GM21515 (cell line): Measurements from ENCODE around the gene BAG1.

ENCODE experiments used
- ATAC-seq: cut with Tn5 transposase; IDR thresholded peaks from one replicate; pipeline ENCODE4 v1.9.1; 2021; ENCODE audit not compliant: unreplicated experiment

Gene BAG1

DNA sequence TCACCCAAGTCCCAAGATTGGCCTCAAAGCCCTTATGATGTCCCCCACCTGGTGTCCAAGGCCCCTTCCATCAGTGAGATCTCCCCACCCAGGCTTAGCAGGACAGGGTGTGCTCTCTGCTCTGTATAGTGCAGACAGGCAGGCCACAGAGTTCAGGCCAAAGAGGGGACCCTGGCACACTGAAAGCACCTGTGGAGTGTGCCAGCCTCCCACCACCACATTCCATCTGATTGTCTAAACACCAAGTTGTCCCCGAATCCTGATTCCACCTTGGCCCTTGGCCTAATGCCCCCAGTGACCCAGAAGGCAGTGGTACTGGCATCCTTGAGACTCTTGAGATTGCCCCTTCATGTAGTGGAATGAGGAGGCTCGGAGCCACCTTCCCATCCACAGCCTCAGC lies 19.2 kb downstream of the BAG1 start:
- ATAC-seq = no peak

DNA sequence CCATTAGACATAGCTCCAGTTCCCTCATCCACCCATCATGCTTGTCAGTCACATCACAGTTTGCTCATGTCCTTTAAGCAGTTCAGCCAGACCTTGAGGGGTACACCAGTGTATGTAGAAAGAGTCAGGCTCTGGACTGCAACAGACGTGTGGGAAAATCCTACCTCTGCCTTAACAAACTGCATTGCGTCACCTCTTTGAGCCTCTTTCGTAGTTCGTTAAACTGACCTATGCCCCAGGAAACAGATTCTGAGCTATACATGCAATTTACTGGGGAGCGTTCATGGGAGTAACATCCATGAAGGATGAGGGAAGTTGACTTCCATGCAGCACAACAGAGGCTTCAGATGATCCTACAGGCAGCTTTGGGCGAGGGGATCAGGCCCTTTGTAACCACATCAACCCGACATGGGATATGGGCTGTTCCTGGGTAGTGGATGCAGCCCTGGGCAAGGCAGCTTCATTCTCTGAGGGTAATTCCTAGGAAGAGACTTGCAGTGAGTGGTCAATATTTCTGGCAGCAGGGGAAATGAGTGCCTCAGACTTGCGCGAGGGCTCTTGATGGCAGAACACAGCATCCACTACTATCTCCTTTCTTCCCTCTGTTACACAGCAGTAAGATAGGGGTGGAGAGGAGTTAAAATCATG lies 20.2 kb downstream of the BAG1 start:
- no peak for ATAC-seq

DNA sequence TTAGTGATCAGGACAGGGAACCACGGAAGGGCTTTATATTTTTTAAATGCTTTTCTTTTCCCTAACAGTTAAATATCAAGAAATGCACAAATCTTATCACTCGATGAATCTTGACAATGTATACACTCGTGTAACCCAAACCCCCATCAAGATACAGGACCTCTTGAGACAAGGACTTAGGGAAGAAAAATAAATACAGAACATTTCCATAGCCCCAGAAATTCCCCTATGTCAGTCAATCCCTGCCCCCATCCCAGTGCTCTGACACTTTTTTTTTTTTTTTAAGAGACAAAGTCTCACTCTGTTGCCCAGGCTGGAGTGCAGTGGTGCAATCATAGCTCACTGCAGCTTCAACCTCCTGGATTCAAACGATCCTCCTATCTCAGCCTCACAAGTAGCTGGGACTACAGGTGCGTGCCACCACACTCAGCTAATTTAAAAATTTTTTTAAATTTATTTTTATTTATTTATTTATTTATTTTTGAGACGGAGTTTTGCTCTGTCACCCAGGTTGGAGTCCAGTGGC lies 21.8 kb downstream of the BAG1 start:
- no peak for ATAC-seq

DNA sequence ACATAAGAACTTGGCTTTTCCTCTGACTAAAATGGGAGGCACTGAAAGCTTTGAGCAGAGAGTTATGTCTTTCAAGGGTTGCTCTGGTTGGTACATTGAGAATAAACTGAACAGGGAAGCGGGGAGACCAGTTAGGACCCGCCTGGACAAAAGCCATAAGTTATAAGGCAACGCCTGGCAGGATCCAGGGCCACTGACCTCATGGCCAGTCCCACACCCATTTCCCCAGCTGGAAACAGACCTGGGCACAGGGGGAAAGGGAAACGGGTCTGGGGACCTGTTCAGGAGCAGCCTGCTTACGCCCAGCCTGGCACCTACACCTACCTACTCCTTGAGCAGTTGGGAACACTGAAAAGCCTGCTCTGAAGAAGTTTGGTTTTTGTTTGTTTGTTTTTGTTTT lies 23.2 kb downstream of the BAG1 start:
- no peak for ATAC-seq

DNA sequence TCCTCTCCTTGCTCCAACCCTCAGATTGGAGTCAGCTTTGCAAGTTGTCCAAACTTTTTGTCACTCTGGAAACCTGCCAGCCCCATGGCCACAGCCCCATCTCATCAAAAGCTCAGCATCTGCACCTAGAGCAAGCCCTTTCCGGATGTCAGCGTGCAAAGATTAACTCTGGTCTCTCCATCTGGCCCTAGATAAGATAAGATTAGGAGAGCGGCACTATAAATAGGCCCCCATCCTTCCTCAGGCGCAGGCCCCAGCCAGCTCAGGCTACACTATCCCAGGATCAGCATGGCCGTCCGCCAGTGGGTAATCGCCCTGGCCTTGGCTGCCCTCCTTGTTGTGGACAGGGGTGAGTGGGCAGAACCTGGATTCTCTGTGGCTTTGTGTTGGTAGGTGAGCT lies 24.6 kb downstream of the BAG1 start, which contains the start of gene SPINK4:
Gene SPINK4 (plus strand): TSS at position 247 of the 400 bp plus-strand sequence. CDS start 42 bp downstream, at position 289.
- ATAC-seq = no peak

DNA sequence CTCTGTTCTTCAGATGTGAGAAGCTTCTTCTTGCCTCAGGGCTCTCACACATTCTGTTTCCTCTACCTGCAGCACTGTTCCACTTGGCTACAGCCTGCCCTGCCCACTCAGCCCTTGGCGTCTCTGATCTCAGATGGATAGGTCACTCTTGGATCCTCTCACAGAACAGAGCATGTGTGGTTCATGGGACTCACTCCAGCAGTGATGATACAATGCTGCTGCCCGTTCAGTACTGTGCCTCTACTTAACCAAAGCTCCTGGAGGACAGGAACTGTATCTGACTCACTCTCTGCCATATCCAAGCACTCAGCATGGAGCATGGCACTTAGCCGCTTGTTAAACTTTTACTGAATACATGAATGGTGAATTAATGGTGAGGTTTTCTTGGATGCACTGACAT lies 27.9 kb downstream of the BAG1 start:
- ATAC-seq = no peak

DNA sequence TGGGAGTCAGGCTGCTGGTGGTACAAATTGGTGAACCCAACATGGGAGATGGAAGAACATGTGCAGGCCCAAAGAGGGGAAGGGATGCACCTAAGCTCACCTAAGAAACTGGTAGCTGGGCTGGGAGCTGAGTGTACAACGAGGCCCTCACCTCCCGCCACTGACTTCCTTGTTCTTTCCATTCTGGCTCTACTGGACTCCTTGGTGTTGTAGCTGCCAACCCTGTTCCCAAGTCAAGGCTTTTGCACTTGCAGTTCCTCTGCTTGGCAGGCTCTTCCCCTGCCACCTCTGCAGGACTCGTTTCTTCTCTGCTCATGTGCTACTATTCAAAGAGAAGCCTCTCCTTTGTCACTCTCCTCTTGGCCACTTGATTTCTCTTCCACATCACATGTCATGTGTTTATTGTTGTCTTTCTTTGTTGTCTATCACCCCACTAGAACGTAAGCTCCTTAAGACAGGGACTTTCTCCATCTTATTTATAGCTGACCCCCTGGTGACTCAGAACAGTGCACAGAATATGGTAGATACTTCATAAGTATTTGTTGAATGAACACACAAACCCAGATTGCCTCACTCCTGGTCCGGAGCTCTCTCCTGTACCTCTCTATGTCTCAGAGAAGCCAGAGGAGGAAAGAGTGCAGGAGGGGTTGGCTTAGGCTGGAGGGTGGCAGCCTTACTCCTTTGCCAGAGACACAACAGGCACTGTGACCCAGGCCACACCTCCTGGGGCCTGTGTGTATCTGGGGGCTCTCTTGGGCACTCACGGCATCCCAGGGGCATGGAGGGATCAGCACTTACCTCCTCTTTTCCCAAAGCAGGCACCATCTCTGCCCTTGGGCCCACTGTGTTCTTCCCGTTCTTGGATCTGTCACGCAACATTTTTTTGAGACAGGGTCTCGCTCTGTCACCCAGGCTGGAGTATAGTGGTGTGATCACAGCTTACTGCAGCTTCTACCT lies 29.7 kb downstream of the BAG1 start:
- no peak for ATAC-seq

DNA sequence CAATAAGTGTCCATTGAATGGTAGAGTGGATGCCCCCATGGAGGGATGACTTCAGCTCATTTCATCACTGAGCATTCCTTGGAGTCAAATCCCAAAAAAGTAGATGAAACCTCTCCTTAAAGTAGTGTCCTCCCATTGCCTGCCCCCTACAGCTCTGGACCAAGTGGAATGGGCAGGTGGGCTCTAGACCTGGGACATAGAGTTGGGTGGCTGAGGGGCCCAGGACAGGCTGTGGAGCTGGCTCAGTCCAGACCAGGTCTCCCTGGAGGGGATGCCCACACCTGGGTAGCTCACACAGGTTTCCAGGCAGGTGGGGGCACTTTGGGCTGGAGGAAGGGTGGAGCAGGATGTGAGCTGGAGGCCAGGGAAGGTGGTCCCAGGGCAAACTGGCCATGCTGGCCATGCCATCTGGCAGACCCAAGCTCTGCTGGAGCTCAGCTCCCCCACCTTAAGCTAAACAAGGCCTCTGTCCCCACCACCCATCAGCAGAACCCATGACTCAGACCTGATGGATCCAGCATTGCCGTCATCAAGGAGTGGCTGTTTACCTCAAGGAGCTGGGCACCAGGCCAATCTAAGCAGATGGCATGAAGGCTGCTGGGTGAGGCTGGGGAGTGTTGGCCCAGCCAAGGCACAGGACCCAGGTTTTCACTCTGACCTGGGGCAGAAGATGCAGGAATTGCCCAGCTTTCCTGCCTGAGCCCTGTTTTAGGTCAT lies 30.7 kb downstream of the BAG1 start:
- ATAC-seq = no peak

DNA sequence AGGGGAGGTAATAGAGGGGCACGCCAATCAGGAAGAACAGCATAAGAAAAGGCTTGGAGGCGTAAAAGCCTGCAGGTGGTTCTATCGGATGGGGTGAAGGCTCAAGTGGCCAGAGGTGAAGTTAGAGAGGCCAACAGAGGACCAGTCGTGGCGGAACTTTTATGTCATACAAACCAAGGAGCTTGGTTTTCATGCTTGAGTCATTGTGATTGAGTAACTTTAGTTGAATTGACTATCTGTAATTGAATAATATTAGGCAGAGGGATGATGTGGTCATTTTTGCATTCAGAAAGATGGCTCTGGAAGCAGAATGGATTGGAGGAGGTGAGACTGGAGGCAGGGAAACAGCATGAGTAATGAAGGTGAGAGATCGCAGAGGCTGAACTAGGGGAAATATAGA lies 31.7 kb downstream of the BAG1 start:
- no peak for ATAC-seq

DNA sequence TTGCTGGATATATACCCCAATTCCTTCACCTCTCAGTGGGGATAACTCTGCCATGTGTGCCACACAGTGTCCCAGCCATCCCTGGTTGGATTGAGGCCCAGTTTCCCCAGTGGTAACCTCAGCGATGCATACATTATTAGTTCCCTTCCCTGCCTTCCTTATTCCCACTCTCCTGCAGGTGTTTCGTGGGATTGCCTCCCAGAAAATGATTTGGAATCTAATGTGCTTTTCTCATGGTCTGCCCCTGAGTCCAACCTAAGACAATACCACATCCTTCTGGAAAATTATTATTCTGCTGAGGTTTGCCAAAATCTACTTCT lies 32.9 kb downstream of the BAG1 start:
- no peak for ATAC-seq

DNA sequence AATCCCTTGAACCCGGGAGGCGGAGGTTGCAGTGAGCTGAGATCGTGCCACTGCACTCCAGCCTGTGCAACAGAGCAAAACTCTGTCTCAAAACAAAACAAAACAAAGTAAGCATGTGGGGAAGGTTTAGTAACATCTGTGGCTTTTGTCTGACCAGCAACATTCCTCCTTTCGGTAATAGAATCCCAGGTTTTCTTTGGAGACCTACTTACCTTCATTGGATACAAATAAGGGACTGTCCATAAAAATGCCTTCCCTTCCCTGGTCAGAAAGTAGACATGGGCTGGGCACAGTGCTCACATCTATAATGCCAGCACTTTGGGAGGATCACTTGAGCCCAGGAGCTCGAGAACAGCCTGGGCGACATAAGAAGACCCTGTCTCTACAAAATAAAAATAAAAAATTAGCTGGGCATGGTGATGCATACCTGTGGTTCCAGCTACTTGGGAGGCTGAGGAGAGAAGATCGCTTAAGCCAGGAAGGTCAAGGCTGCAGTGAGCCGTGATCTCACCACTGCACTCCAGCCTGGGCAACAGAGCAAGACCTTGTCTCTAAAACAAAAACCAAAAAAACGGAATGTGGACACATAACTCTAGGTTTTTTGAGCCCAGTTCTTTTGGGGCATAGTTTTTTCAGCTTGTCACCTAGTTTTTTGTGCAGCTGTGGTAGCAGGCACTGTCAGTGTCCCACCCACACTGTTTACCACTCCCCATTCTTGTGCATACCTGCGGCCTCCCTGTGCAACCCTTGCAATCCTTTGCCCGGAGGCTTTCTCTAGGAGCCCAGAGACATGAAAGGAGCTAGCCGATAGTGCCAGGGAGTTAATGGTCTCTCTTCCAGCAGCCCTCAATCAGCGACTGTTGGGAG lies 33.5 kb downstream of the BAG1 start:
- no peak for ATAC-seq

DNA sequence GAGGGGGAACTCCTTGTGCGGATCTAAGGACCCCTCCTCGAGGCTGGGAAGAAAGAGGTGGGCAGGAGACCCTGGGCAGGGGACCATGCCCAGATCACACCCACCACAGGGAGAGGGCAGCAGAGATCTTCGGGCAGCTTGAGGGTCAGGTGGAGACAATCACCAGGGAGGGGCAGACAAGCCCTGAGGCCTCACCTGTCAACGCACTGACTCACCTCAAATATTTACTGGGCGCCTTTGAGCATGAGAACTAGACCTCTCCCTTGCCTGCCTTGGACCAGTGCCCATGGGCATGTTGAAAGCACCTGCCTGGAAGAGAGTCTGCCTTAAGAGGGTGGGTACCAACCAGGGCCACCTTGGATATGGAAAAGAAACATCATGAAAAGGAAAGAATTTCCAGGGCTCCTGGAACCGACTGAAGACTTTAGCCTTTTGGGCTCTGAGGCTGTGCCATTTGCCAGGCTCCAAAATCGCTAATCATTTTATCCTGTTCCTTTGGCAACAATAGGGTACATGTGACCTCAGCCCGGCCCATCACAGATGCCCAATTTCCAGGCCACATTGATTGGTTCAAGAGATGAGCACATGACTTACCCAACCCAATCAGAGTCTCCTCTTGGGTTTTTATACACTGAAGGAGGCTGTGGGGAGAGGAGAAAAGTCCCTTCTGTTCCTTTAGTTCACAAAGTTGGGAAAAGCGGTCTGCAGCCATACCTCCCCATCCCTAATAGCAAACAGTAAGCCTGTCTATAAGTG lies 35.0 kb downstream of the BAG1 start:
- no peak for ATAC-seq

DNA sequence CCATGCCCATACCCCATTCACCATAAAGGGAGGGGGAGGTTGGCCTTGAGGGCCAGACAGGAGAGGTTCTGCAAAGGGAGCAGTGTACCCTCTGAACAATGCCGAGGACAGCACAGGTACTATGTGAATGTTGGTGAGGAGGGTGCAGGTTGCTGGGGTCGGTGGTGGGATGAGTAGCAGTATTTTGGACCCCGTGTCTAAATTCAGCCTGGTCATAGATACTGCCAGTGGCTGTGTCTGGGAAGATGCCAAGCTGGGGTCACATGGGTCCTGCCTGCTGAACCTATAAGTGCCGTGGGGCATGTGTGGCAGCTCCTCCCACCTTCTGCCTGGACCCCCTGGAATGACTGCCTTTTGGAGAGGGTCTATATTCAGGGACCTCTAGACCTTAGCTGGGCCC lies 35.9 kb downstream of the BAG1 start:
- ATAC-seq = no peak

DNA sequence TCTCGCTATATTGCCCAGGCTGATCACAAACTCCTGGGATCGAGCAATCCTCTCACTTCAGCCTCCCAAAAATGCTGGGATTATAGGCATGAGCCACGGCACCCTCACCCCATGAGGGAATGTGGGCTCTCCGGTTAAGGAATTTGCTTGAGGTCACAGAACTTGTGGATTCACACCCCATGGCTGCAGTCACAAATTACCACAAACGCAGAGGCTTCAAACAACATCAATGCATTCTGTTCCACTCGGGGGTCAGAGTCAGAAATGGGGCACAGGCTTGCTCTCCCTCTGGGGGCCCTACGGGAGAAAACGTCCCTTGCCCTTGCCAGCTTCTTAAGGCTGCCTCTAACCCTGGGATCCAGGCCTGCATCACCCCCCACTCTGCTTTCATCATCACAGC lies 36.8 kb downstream of the BAG1 start:
- no peak for ATAC-seq

DNA sequence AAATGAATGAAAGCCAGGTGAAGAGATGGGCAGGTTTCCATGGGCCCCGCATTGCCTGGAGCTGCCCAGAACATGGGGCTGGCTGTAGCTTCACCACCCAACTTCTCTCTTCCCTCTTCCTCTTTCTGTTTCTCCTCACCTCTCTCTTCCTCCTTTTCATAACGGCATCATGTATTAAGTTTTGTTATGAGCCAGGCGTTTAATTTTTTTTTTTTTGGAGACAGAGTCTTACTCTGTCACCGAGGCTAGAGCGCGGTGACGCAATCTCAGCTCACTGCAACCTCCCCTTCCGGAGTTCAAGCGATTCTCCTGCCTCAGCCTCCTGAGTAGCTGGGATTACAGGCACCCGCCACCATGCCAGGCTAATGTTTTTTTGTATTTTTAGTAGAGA lies 37.5 kb downstream of the BAG1 start:
- peak; percentile 60 for ATAC-seq

DNA sequence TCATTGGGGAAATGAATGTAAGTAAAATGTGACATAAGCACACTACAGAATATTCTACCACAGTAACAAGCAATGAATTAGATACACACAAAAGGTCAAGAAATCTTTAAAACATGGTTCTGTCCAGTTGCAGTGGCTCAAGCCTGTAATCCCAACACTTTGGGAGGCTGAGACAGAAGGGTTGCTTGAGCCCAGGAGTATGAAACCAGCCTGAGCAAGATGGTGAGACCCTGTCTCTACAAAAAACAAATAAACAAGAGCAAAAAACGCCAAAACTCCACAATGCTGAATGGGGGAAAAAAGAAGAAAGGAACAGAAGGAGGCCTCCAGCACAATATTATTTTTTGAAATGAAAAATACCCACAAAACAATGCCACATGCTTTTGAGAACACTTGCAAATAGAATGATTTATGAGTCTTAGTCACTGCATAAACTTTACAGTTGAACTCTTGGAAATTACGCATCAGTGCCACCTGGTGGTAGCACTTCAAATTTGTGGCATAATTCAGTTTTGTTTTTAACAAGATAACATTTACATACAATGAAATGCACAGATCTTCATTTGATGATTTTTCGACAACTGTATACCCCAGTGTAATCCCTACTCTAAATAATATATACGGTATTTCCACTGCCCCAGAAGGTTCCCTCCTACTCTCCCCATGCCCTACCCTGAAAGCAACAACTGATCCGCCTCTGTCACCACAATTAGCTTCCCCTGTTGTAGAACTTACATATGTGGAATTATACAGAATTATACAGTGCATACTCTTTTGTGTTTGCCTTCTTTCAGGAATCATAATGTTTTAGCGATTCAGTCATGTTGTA lies 39.0 kb downstream of the BAG1 start:
- no peak for ATAC-seq

DNA sequence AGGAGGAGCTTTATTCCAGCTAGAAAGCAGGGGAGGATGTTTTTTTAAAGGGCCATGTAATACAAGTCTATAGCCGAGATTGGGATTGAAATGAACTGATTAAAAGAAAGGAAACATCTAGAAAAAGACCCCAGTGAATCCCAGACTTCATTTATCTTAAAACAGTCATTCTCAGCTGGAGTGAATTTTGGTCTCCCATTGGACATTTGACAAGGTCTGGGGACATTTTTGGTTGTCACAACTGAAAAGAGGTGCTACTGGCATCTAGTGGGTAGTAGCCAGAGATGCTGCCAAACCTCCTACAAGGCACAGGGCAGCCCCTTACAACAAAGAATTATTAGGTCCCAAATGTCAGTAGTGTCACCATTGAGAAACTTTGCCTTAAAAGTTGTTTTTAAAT lies 40.8 kb downstream of the BAG1 start:
- ATAC-seq = no peak

DNA sequence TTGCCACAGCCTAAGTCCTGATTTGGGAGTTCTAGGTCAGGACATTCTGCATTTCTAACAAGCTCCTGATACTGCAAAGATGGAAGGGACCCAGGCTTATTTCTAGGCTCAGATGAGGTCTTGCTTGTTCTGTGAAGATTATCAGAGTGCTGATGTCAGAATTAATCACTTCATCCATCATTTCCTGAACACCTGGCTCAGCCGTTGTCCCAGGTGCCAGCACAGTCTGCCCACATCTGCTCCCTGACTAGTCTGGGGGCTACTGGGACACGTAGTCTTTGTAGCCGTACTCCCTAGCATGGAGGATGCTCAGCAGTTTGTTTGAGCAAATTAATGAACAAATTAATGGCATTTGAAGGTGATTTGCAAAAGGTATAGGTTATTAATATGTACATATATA lies 42.5 kb downstream of the BAG1 start:
- ATAC-seq = no peak

DNA sequence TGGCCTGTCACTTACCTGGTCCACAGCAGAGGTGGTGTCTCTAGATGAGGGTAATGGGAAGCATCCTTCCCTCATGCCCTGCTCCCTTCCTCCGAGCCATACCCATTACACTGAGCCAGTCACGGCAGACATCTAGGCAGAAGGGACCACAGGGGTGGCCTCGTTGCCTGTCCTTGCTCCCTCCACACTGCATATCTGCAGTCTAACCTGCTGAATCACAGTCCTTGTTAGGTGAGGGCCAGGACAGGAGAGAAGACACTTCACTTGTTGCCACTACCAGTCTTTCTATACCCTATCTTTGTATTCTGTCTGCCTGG lies 43.0 kb downstream of the BAG1 start:
- no peak for ATAC-seq
